ENCODE data around the gene MYO18A.
A peak's percentile ranks its signal among the peaks of the same experiment; 100 is the strongest.

The MYO18A gene

GRCh38 chr17:29049541-29050145 is 130.6 kb downstream of the MYO18A start:
- peaks cover 8% of the 10 kb centered on the region for H3K4me1 ChIP-seq (ENCODE audit: control insufficient read depth, insufficient read depth, low read length)
- H3K9me3 ChIP-seq (ENCODE audit: control insufficient read depth, insufficient read depth, low read depth, low read length), result no peaks in the 10 kb centered on the region
- POLR2A ChIA-PET, result no interaction called here
- TF ChIP-seq HOXA7 (CRISPR knock-in tag; IDR thresholded peaks at IDR 0.05; ENCODE audit: borderline replicate concordance) (no peak), YY1 (tag by site-specific recombination; IDR thresholded peaks at IDR 0.05) (no peak), ZNF433 (tag by site-specific recombination; IDR thresholded peaks at IDR 0.05; ENCODE audit: low read depth) (no peak), ZNF629 (tag by site-specific recombination; IDR thresholded peaks at IDR 0.05) (no peak), ZNF366 (tag by site-specific recombination; conservative IDR thresholded peaks at IDR 0.05) (peak; percentile 32; the same call in 1 of the 2 replicates), ZFP69B (tag by site-specific recombination; IDR thresholded peaks at IDR 0.05) (no peak)
- no peak overlapping the region for H3K4me3 ChIP-seq (ENCODE audit: low read depth, low read length)
- H3K36me3 ChIP-seq (ENCODE audit: control insufficient read depth in 2 of 2, insufficient read depth in 1 of 2, low read length in 2 of 2), result no peaks in the 10 kb centered on the region
- CTCF ChIA-PET, result interaction anchor here (1.1 to 3.2 kb wide), 2 partner anchors 28 to 84 kb away, joined by 4 to 12 read pairs; no protein-coding TSS in a partner anchor
- no peak overlapping the region for H3K27ac ChIP-seq (ENCODE audit: extremely low read depth, low read depth, low read length)

GRCh38 chr17:29048440-29049368 is 131.5 kb downstream of the MYO18A start:
- CTCF ChIA-PET, result interaction anchor here (0.6 to 3.2 kb wide), 6 partner anchors 24 to 96 kb away, joined by 3 to 22 read pairs (median 8); no protein-coding TSS in a partner anchor
- peaks cover 8% of the 10 kb centered on the region for H3K4me1 ChIP-seq (ENCODE audit: control insufficient read depth, insufficient read depth, low read length)
- no peak for TF ChIP-seq ZNF692 (tag by site-specific recombination; IDR thresholded peaks at IDR 0.05)
- TF ChIP-seq ZBTB20 (tag by site-specific recombination; IDR thresholded peaks at IDR 0.05), result peak; percentile 8; the same call in 1 of the 2 replicates
- TF ChIP-seq ZNF600 (tag by site-specific recombination; IDR thresholded peaks at IDR 0.05), result 0 out of 2 replicates have a peak, but pooled peaks have one; percentile 33
- 0 out of 2 replicates have a peak, but pooled peaks have one; percentile 24 for TF ChIP-seq WT1 (tag by site-specific recombination; IDR thresholded peaks at IDR 0.05)
- H3K9me3 ChIP-seq (ENCODE audit: control insufficient read depth, insufficient read depth, low read depth, low read length), result no peaks in the 10 kb centered on the region
- no peak overlapping the region for H3K27ac ChIP-seq (ENCODE audit: extremely low read depth, low read depth, low read length)
- H3K4me3 ChIP-seq (ENCODE audit: low read depth, low read length), result no peak overlapping the region
- H3K36me3 ChIP-seq (ENCODE audit: control insufficient read depth in 2 of 2, insufficient read depth in 1 of 2, low read length in 2 of 2), result no peaks in the 10 kb centered on the region
- POLR2A ChIA-PET, result interaction anchor here (1.2 to 1.6 kb wide), 2 partner anchors 14 to 97 kb away, joined by 4 to 5 read pairs; partner anchors contain the start of gene PHF12

- TF ChIP-seq PRDM1 (tag by site-specific recombination; IDR thresholded peaks at IDR 0.05), result no peak
- ChIA-PET CTCF (interaction anchor here (0.8 to 2.5 kb wide), 2 partner anchors 64 to 65 kb away, joined by 3 to 11 read pairs; no protein-coding TSS in a partner anchor), POLR2A (no interaction called here)
- Histone ChIP-seq H3K9me3 (ENCODE audit: control insufficient read depth, insufficient read depth, low read depth, low read length) (no peaks in the 10 kb centered on the region), H3K4me1 (ENCODE audit: control insufficient read depth, insufficient read depth, low read length) (peaks cover 13% of the 10 kb centered on the region), H3K36me3 (ENCODE audit: control insufficient read depth in 2 of 2, insufficient read depth in 1 of 2, low read length in 2 of 2) (no peaks in the 10 kb centered on the region), H3K4me3 (ENCODE audit: low read depth, low read length) (no peak overlapping the region), H3K27ac (ENCODE audit: extremely low read depth, low read depth, low read length) (no peak overlapping the region)
These were observed 133.7 kb downstream of the MYO18A start for GRCh38 chr17:29046473-29046839.

DNA sequence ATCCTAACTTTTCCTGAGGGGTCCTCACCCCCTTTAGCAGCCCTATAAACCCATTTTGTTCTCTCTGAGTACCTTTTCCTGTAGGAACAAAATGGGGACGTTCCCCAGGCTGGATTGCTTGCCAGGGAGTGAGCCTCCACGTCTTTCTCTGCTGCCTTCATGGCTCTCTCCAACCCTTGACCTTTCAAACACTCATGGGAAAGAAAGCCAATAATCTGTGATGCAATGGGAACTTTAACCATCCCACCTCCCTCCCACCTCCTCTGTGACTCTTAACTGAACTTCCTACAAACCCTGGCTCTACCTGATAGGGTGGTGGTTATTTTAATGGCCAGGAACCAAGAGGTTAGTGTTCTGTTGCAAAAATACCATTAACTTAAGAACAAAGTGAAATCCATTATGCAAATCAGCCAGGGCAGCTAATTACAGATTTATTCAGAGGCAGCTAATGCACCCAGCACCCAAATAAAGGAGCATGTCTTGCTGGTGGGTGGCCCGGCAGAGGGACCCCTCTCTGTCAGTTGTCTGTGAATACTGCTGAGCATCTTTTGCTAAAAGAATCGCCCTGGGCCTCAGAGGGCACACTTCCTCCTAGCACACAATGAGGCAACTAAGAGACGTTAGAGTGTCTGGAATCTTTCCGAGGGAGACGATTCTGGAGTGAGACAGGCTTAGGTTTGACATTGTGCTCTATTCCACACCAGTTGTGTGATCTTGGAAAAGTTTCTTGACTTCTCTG is 134.3 kb downstream of the MYO18A start:
- ChIA-PET POLR2A (no interaction called here), CTCF (no interaction called here)
- Histone ChIP-seq H3K4me1 (ENCODE audit: control insufficient read depth, insufficient read depth, low read length) (peaks cover 13% of the 10 kb centered on the region), H3K27ac (ENCODE audit: extremely low read depth, low read depth, low read length) (no peak overlapping the region), H3K36me3 (ENCODE audit: control insufficient read depth in 2 of 2, insufficient read depth in 1 of 2, low read length in 2 of 2) (no peaks in the 10 kb centered on the region), H3K9me3 (ENCODE audit: control insufficient read depth, insufficient read depth, low read depth, low read length) (no peaks in the 10 kb centered on the region), H3K4me3 (ENCODE audit: low read depth, low read length) (no peak overlapping the region)
- TF ChIP-seq ZNF692 (tag by site-specific recombination; IDR thresholded peaks at IDR 0.05) (no peak), ZNF610 (tag by site-specific recombination; IDR thresholded peaks at IDR 0.05; ENCODE audit: borderline replicate concordance) (no peak), ZNF311 (tag by site-specific recombination; IDR thresholded peaks at IDR 0.05; ENCODE audit: borderline replicate concordance) (no peak), EGR2 (tag by site-specific recombination; IDR thresholded peaks at IDR 0.05; ENCODE audit: low read depth) (peak; percentile 89), SP3 (tag by site-specific recombination; IDR thresholded peaks at IDR 0.05) (no peak), ZNF544 (tag by site-specific recombination; IDR thresholded peaks at IDR 0.05) (no peak), SP2 (tag by site-specific recombination; IDR thresholded peaks at IDR 0.05) (no peak)

Data from HEK293 (cell line).